NCI-H1417 treated with DMSO at 0.1 percent for 48 hours (cell line): ENCODE results near the gene ASNSD1.
A peak's percentile ranks its signal among the peaks of the same experiment; 100 is the strongest.

ENCODE experiments used
- DNase-seq: peaks from one replicate; lab custom pipeline; 2025; lab: John Stamatoyannopoulos, UW

The ASNSD1 gene

GRCh38 chr2:189661148-189661956 lies at the start of gene ASNSD1:
Gene ASNSD1, plus strand, starts transcription at chr2:189661459. Its CDS starts 4,674 bp downstream, at chr2:189666133.
- peak; percentile 96 for DNase-seq

GRCh38 chr2:189613077-189613636 lies 48.1 kb upstream of the ASNSD1 start:
- DNase-seq = no peak

- DNase-seq = no peak
Observed at GRCh38 chr2:189613650-189614420, 47.4 kb upstream of the ASNSD1 start.

- no peak for DNase-seq
Observed at GRCh38 chr2:189614585-189614984, 46.7 kb upstream of the ASNSD1 start.

- DNase-seq = no peak
Observed at GRCh38 chr2:189618197-189618596, 43.1 kb upstream of the ASNSD1 start.

GRCh38 chr2:189621781-189622180 lies 39.5 kb upstream of the ASNSD1 start:
- no peak for DNase-seq

- no peak for DNase-seq
Observed at GRCh38 chr2:189623049-189623448, 38.2 kb upstream of the ASNSD1 start.

- DNase-seq = no peak
Observed at GRCh38 chr2:189624648-189625355, 36.5 kb upstream of the ASNSD1 start.

GRCh38 chr2:189625636-189626035 lies 35.6 kb upstream of the ASNSD1 start:
- no peak for DNase-seq

GRCh38 chr2:189627789-189628188 lies 33.5 kb upstream of the ASNSD1 start:
- DNase-seq = no peak

GRCh38 chr2:189628817-189629530 lies 32.3 kb upstream of the ASNSD1 start:
- DNase-seq = no peak

GRCh38 chr2:189629531-189630453 lies 31.5 kb upstream of the ASNSD1 start:
- DNase-seq = no peak

- DNase-seq = no peak
Observed at GRCh38 chr2:189631849-189632248, 29.4 kb upstream of the ASNSD1 start.

GRCh38 chr2:189633392-189633811 lies 27.9 kb upstream of the ASNSD1 start:
- no peak for DNase-seq

- no peak for DNase-seq
Observed at GRCh38 chr2:189635353-189635752, 25.9 kb upstream of the ASNSD1 start.

GRCh38 chr2:189638301-189639006 lies 22.8 kb upstream of the ASNSD1 start:
- no peak for DNase-seq

GRCh38 chr2:189639007-189639609 lies 22.2 kb upstream of the ASNSD1 start:
- no peak for DNase-seq

GRCh38 chr2:189641002-189641401 lies 20.3 kb upstream of the ASNSD1 start:
- no peak for DNase-seq

GRCh38 chr2:189641590-189641989 lies 19.7 kb upstream of the ASNSD1 start:
- DNase-seq = no peak
